ENCODE results near the gene TMCC3.

Gene TMCC3

GRCh38 chr12:94538318-94538717 is 112.0 kb downstream of the TMCC3 start:
- DNase-seq (ENCODE audit: low read depth) = no peak
- no peak for TF ChIP-seq CTCF (IDR thresholded peaks at IDR 0.05; ENCODE audit: low read depth, low read length, missing control alignments)
- H3K4me3 ChIP-seq (ENCODE audit: low read depth, low read length) = no peak overlapping the region

GRCh38 chr12:94536040-94536965 is 114.1 kb downstream of the TMCC3 start:
- no peak overlapping the region for H3K4me3 ChIP-seq (ENCODE audit: low read depth, low read length)
- no peak for DNase-seq (ENCODE audit: low read depth)
- TF ChIP-seq CTCF (IDR thresholded peaks at IDR 0.05; ENCODE audit: low read depth, low read length, missing control alignments) = no peak

- TF ChIP-seq CTCF (IDR thresholded peaks at IDR 0.05; ENCODE audit: low read depth, low read length, missing control alignments) = no peak
- DNase-seq (ENCODE audit: low read depth) = no peak
- no peak overlapping the region for H3K4me3 ChIP-seq (ENCODE audit: low read depth, low read length)
Observed at GRCh38 chr12:94535510-94535921, 114.8 kb downstream of the TMCC3 start.

GRCh38 chr12:94534774-94535509 is 115.4 kb downstream of the TMCC3 start:
- no peak overlapping the region for H3K4me3 ChIP-seq (ENCODE audit: low read depth, low read length)
- DNase-seq (ENCODE audit: low read depth) = no peak
- no peak for TF ChIP-seq CTCF (IDR thresholded peaks at IDR 0.05; ENCODE audit: low read depth, low read length, missing control alignments)

- no peak for TF ChIP-seq CTCF (IDR thresholded peaks at IDR 0.05; ENCODE audit: low read depth, low read length, missing control alignments)
- H3K4me3 ChIP-seq (ENCODE audit: low read depth, low read length) = no peak overlapping the region
- no peak for DNase-seq (ENCODE audit: low read depth)
Observed at GRCh38 chr12:94534278-94534677, 116.1 kb downstream of the TMCC3 start.

- peak; percentile 40 for DNase-seq (ENCODE audit: low read depth)
- TF ChIP-seq CTCF (IDR thresholded peaks at IDR 0.05; ENCODE audit: low read depth, low read length, missing control alignments) = peak; percentile 79
- no peak overlapping the region for H3K4me3 ChIP-seq (ENCODE audit: low read depth, low read length)
Observed at GRCh38 chr12:94532490-94533422, 117.6 kb downstream of the TMCC3 start.
